Gastrocnemius medialis (tissue), 4 donors: ENCODE measurements around the gene ADORA1. TPM values are rescaled to one million over a fixed set of nuclear protein-coding genes. Genes with fewer than 3 reads are reported as not detected.

Experiments used
- ATAC-seq, 2 donors: fragments of 150-250 bp; one replicate each; pipeline ENCODE4 v1.9.1; 2016
- DNase-seq, 2 donors: peaks; one replicate each; pipeline ENCODE4 v3.0.0-alpha.2; 2019
- H3K27ac ChIP-seq, 4 donors: fragments of 200-600 bp; sonication (generic); 1 replicate in 1 of 4; 2 replicates in 3 of 4; pipeline ENCODE4 v1.5.1; 2016 to 2018; ENCODE audit warnings: mild to moderate bottlenecking in 2 of 4, moderate library complexity in 1 of 4
- H3K27me3 ChIP-seq, 3 donors: fragments of 200-600 bp; sonication (generic) in 2 of 3; 1 replicate in 1 of 3; 2 replicates in 2 of 3; pipeline versions ENCODE4 v1.5.1 to v1.6.0; 2016 to 2019; ENCODE audit warnings: mild to moderate bottlenecking in 1 of 3, moderate library complexity in 1 of 3
- H3K36me3 ChIP-seq, 2 donors: fragments of 200-600 bp; sonication (generic) in 1 of 2; one replicate each; pipeline ENCODE4 v1.5.1; 2017 to 2018
- H3K4me1 ChIP-seq, 2 donors: fragments of 200-600 bp; sonication (generic) in 1 of 2; one replicate each; pipeline ENCODE4 v1.5.1; 2016 to 2017; ENCODE audit warnings: mild to moderate bottlenecking in 2 of 2
- H3K4me3 ChIP-seq, 4 donors: fragments of 200-600 bp; sonication (generic) in 3 of 4; 1 replicate in 1 of 4; 2 replicates in 3 of 4; pipeline ENCODE4 v1.5.1; 2016 to 2019; ENCODE audit warnings: mild to moderate bottlenecking in 2 of 4
- H3K9me3 ChIP-seq, 3 donors: fragments of 200-600 bp; sonication (generic) in 2 of 3; 1 replicate in 1 of 3; 2 replicates in 2 of 3; pipeline ENCODE4 v1.5.1; 2016 to 2019
- POLR2A ChIP-seq, 2 donors: fragments of 450-650 bp; IDR thresholded peaks; one replicate each; pipeline ENCODE4 v1.6.1; 2017; ENCODE audit warnings: antibody characterized with exemption in 2 of 2, mild to moderate bottlenecking in 2 of 2, moderate library complexity in 2 of 2
- in situ Hi-C, 4 donors: fragments of 200-750 bp; cut with MboI; loops; one replicate each; pipeline versions ENCODE4 v1.15.0 to v1.8.0; 2017; ENCODE audit warnings: low sequenced_read_pairs in 4 of 4
- intact Hi-C: fragments of 100-400 bp; cut with DNase I; formaldehyde crosslinking; loops from one replicate; pipeline ENCODE4 v1.15.1; 2023; ENCODE audit warnings: low total_unique reads
- total RNA-seq, 4 donors: library from RNA; depleted of rRNA; stranded (reverse); fragments of >200 nt; gene quantifications; one replicate each; pipeline versions ENCODE4 v1.1.0 to v1.2.3, GENCODE V29; 2016
- TF ChIP-seq, protein P1 (sequence below), 5 experiments: fragments of 450-650 bp in 3 of 5; fragments of 200-600 bp in 2 of 5; sonication (generic) in 2 of 5; IDR thresholded peaks in 4 of 5; conservative IDR thresholded peaks in 1 of 5; 1 replicate in 4 of 5; 2 replicates in 1 of 5; pipeline ENCODE4 v1.5.1; 2016 to 2019; ENCODE audit warnings: antibody characterized with exemption in 5 of 5, mild to moderate bottlenecking in 3 of 5, moderate library complexity in 3 of 5

The ADORA1 gene
- total RNA-seq, 4 donors from 2014 or later = 0.25 to 5.6 (median 1.7) TPM

DNA sequence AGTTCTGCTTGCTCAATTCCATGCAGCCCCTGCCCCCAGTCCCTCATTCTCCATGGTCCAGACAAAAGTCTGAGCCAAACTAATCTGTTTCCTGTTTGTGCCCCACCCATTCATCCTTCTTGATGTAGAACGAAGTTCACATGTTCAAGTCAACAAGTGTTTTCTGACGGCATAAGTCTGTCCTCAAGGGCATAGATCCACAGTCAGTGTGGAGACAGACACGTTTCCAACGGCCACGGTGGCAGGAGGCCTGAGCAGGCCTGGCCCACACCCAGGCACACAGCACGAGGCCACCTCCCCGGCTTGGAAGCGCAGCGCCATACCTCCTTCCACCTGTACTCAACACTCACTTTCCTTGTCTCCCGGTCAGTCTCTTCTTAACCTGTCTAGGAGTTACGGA, 16.1 kb downstream of the ADORA1 start:
- Histone ChIP-seq H3K27ac (no peak overlapping the region), H3K9me3 (no peaks in the 10 kb centered on the region), H3K36me3 (no peaks in the 10 kb centered on the region), H3K4me1 (no peaks in the 10 kb centered on the region), H3K4me3 (no peak overlapping the region), H3K27me3 (no peaks in the 10 kb centered on the region)
- TF ChIP-seq, protein P1, sequence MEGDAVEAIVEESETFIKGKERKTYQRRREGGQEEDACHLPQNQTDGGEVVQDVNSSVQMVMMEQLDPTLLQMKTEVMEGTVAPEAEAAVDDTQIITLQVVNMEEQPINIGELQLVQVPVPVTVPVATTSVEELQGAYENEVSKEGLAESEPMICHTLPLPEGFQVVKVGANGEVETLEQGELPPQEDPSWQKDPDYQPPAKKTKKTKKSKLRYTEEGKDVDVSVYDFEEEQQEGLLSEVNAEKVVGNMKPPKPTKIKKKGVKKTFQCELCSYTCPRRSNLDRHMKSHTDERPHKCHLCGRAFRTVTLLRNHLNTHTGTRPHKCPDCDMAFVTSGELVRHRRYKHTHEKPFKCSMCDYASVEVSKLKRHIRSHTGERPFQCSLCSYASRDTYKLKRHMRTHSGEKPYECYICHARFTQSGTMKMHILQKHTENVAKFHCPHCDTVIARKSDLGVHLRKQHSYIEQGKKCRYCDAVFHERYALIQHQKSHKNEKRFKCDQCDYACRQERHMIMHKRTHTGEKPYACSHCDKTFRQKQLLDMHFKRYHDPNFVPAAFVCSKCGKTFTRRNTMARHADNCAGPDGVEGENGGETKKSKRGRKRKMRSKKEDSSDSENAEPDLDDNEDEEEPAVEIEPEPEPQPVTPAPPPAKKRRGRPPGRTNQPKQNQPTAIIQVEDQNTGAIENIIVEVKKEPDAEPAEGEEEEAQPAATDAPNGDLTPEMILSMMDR (IDR thresholded peaks at IDR 0.05 in 4 of 5, conservative IDR thresholded peaks at IDR 0.05 in 1 of 5) = no peak
- TF ChIP-seq POLR2A (IDR thresholded peaks at IDR 0.05) = no peak
- in situ Hi-C loops = no loop called here
- ATAC-seq (no peak), DNase-seq (no peak)
- intact Hi-C loops = no loop called here

DNA sequence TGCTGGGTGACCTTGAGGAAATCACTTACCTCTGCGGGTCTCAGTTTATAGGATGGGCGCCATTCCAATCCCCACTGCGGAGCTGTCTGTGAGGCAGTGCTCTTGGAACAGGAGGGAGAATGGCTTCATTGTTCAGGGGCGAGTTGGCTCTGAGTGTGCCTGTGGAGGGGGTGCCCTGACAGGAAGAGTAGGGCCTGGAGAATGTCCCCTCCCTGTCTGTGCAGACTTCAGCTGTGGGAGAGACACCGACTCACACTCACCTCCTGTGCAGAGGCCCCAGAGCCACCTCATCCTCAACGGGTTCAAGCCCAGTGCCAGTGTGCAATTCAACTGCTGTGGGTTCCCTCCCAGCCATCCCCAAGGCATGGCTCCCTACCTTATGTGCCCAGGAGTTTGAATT, 17.1 kb downstream of the ADORA1 start:
- ATAC-seq = no peak

DNA sequence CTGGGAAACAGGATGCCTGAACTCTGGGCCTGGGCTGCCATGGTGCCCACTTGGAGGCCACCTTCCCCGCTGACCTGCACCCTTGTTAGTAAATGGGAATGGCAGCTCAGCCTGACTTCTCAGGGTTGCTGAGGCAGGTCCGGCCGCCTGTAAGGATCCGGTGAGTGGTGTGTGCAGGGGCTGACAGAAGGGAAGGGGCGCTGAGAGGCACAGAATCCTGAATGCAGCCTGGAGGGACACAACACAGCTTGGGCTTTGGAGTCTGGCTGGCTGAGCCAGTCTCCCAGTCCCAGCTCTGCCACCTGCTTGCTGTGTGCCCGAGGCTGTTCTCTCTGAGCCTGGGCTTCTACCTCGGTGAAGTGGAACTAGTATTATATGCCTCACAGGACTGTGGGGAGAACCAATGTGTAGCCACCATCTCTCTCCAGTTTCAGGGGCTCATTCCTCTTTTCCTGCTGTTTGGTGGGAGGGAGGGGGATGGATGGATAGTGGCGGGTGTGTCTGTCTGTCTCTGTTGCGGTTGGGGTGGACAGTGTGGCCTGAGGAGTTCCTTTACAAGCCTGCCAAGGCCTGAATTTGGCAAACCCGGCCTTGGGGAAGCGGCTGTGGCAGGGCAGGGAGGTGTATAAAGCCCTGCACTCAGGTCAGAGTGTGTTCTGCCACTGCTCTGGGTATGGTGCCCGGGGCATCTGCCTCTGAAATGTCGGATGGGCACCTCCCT, 18.0 kb downstream of the ADORA1 start:
- Histone ChIP-seq H3K4me1 (no peaks in the 10 kb centered on the region), H3K36me3 (no peaks in the 10 kb centered on the region), H3K27me3 (no peaks in the 10 kb centered on the region), H3K9me3 (no peaks in the 10 kb centered on the region), H3K4me3 (no peak overlapping the region), H3K27ac (no peak overlapping the region)
- in situ Hi-C loops = no loop called here
- intact Hi-C loops = no loop called here
- no peak for ATAC-seq
- TF ChIP-seq, protein P1 (IDR thresholded peaks at IDR 0.05 in 4 of 5, conservative IDR thresholded peaks at IDR 0.05 in 1 of 5) = no peak
- no peak for TF ChIP-seq POLR2A (IDR thresholded peaks at IDR 0.05)
- DNase-seq = no peak

More for the DNA sequence above, 17.1 kb downstream of the ADORA1 start:
- Histone ChIP-seq H3K4me3 (no peak overlapping the region), H3K9me3 (no peaks in the 10 kb centered on the region), H3K36me3 (no peaks in the 10 kb centered on the region), H3K27me3 (no peaks in the 10 kb centered on the region), H3K4me1 (no peaks in the 10 kb centered on the region), H3K27ac (no peak overlapping the region)
- in situ Hi-C loops (no loop called here), intact Hi-C loops (no loop called here)
- DNase-seq = no peak
- TF ChIP-seq POLR2A (IDR thresholded peaks at IDR 0.05) = no peak
- TF ChIP-seq, protein P1 (IDR thresholded peaks at IDR 0.05 in 4 of 5, conservative IDR thresholded peaks at IDR 0.05 in 1 of 5) = no peak

- no peak for DNase-seq
- ATAC-seq = no peak
Observed at GRCh38 chr1:203146042-203146369, 18.5 kb downstream of the ADORA1 start.

More at GRCh38 chr1:203146042-203146369, 18.5 kb downstream of the ADORA1 start:
- TF ChIP-seq, protein P1 (IDR thresholded peaks at IDR 0.05 in 4 of 5, conservative IDR thresholded peaks at IDR 0.05 in 1 of 5) = no peak
- TF ChIP-seq POLR2A (IDR thresholded peaks at IDR 0.05) = no peak
- no peaks in the 10 kb centered on the region for H3K9me3 ChIP-seq
- in situ Hi-C loops = no loop called here
- no peaks in the 10 kb centered on the region for H3K36me3 ChIP-seq
- no peaks in the 10 kb centered on the region for H3K27me3 ChIP-seq
- H3K4me3 ChIP-seq = no peak overlapping the region
- H3K4me1 ChIP-seq = no peaks in the 10 kb centered on the region
- H3K27ac ChIP-seq = no peak overlapping the region
- intact Hi-C loops = no loop called here
